Astrocyte of the cerebellum (primary cell): ENCODE data around the gene RBM38.

Source experiments
- DNase-seq: peaks from one replicate; pipeline ENCODE4 v3.0.0-alpha.2; 2011; ENCODE audit warnings: low read depth
- H3K4me3 ChIP-seq: 2 replicates; pipeline ENCODE4 v1.5.1; 2011; ENCODE audit warnings: mild to moderate bottlenecking, low read depth, low read length, moderate library complexity
- CTCF ChIP-seq: IDR thresholded peaks from 2 replicates; pipeline ENCODE4 v1.5.1; 2012; ENCODE audit warnings: low read length, low read depth, moderate library complexity, mild to moderate bottlenecking; ENCODE audit errors: missing control alignments
- in situ Hi-C: cut with HindIII; loops from 2 replicates; pipeline ENCODE4 v1.10.0; 2017; ENCODE audit warnings: low sequenced_read_pairs

RBM38 gene

DNA sequence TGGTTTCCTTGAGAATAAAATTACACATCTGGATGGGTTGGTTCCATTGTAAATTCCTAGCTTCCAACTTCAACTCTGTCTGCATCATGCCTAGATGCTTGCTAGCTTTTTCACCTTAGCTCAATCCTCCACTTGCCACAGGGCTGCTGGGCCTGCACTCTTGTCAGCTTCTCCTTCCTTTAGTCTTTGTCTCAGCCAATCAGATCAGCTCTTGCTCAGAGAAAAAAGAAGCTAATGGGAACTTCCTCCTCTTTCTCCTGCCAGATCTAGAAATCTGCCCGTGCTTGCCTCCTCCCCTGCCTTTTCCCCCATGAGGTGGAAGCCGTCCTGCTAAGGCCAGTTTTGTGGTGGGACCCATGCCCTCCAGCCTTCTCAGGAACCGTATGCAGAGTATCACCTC lies 21.6 kb upstream of the RBM38 start:
- in situ Hi-C loops, result no loop called here
- no peak for DNase-seq
- TF ChIP-seq CTCF, result no peak
- no peak overlapping the region for H3K4me3 ChIP-seq

- in situ Hi-C loops, result no loop called here
- DNase-seq, result no peak
Measured at GRCh38 chr20:57370316-57370715, 20.9 kb upstream of the RBM38 start.

DNA sequence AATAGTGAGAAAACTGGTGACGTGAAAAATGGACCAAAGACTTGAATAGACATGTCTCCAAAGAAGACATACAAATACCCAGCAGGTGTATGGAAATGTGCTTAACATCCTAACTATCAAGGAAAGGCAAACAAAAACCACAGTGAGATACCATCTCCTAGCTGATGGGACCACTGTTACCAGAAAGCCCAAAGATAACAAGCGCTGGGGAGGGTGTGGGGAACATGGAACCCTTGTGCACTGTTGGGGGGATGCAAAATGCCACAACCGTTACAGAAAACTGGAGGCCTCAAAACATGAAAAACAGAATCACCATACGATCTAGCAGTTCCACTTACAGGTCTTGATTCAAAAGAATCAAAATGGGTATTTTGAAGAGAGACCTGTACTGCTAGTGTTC lies 19.8 kb upstream of the RBM38 start:
- TF ChIP-seq CTCF, result no peak
- no peak for DNase-seq
- H3K4me3 ChIP-seq, result no peak overlapping the region
- in situ Hi-C loops, result no loop called here

More at GRCh38 chr20:57370316-57370715, 20.9 kb upstream of the RBM38 start:
- no peak for TF ChIP-seq CTCF
- no peak overlapping the region for H3K4me3 ChIP-seq

DNA sequence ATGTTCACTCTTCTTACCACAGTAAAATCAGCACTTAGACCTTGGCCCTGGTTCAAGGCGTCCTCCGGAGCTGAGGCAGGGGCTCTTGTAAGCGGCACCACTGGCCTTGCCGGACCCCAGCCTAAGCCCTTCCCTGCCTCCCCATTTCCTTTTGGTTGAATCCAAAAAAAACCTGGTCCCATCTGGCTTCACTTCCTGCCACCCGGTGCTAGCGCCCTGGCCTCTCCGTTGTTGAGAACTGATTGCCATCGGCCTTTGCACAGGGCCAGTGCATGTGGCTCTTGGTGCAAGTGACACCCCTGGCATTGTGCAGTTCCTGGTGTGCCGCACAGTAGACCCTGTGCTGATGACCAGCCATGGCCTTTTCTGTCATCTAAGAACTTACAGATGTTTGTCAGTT lies 19.0 kb upstream of the RBM38 start:
- in situ Hi-C loops, result no loop called here
- no peak for DNase-seq
- no peak overlapping the region for H3K4me3 ChIP-seq
- no peak for TF ChIP-seq CTCF

GRCh38 chr20:57372581-57373350 lies 18.4 kb upstream of the RBM38 start:
- no peak for DNase-seq
- TF ChIP-seq CTCF, result no peak
- H3K4me3 ChIP-seq, result no peak overlapping the region
- in situ Hi-C loops, result no loop called here

- in situ Hi-C loops, result no loop called here
- TF ChIP-seq CTCF, result no peak
- H3K4me3 ChIP-seq, result no peak overlapping the region
- no peak for DNase-seq
Measured at GRCh38 chr20:57374343-57374930, 16.8 kb upstream of the RBM38 start.
